Mesenteric fat pad (tissue), 1 donor: ENCODE measurements around the gene CALD1. TPM values are rescaled to one million over a fixed set of nuclear protein-coding genes. Genes with fewer than 3 reads are reported as not detected.

Experiments
- DNase-seq: peaks from one replicate; pipeline ENCODE4 v3.0.0-alpha.2; 2020; ENCODE audit warnings: low spot score
- total RNA-seq: library from RNA; stranded (reverse); fragmentation: NEBNext Ultra II Directional; extraction: Animal tissue kit (Norgen Biotek cat#: 25700); gene quantifications from one replicate; pipeline ENCODE4 v1.2.1, GENCODE V29; 2021
- donor health status: DM: yes; HTN: yes; CAD: no.

CALD1 gene
- total RNA-seq, 1 donor from 2014 or later: 227 TPM

DNA sequence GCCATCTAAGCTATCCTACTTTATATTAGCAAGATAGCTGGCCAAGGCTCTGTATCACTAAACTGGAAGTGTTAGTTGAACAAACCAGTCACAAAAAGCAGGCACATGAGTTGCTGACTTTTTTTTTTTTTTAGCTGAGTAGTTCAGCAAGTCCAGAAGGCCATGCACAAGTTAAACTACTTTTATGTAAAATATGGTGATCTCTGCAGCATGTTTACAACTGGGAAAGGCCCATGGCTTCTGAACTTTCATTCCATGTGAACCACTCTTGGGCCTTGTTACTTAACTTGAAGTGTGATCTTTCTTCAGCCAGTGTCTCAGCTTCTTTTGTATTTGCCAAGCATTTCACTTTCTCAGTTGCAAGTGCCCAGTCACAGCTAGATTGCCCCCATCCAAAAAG is 78.5 kb downstream of the CALD1 start:
- DNase-seq: no peak

DNA sequence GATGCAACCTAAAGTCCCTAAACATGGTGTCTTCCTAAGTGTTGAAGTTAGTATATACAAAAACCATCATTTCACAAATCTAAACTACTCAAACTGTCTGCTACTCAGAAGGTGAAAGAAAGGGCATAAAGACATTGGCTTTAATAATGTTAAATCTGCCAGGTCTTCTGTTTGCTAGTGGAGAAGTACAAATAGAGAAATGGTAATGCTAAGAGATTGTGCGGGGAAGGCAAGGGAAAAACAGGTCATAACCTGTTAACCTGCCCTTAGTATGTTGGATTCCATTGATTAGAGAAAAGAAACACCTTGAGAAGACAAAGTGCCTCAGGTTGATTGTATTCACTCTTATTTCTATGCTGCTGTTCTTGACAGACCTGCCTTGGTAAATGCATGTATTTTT is 80.3 kb downstream of the CALD1 start:
- DNase-seq: no peak

DNA sequence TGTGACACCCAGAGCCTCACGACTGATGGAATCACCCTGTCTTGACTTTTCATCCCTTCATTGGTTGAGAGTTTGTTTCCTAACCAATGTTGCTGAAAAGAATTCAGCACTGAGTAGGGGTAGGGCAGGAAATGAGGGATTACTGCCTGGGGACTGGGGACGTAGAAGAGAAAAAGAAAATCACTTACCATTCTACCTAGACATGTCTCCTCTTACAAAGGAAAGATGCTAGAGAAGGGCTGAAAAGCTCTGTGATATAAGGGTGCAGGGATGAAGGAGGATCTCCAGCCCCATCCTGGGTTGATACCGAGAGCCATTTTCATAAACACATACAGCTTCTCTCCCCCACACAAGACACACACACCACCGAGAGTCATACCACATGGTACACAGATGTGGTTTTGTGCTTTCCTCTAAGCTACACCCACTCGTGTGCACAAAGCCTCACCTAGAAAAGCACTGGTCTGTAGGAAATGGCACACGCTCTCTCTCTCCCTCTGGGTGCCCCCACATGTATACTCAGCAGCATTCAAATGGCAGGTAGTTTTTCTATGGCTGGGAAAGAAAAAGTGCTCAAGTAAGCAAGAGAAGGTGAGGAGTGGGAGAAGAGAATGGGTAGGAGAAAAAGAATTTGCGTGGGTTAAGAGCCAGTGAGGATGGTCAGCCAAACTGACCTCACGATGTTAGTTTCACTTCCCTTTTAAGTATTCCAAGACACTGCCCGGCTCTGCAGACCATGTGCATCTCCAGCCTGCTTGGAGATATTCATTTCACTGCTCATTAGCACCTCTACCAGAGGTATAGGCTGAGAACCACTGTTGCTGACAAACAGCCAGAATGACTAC is 85.8 kb downstream of the CALD1 start:
- DNase-seq: no peak

DNA sequence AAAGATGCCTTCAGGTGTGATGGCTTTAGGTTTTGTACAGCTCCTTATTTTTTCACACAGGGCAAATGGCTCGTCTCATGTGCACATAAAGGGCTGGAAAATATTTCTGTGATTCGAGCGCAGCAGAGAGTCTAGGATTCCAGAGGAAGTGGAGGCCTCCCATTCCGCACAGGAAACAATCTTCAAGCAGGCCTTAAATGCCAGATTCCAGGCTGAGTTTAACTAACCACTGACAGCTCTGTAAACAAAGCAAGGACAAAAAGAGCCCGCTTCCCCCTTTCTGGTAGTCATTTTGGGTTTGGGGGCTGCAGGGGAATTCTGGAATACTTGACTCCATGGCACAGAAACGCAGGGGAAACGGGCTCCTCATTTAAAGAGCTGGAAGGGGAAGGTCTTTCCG is 87.2 kb downstream of the CALD1 start:
- no peak for DNase-seq

DNA sequence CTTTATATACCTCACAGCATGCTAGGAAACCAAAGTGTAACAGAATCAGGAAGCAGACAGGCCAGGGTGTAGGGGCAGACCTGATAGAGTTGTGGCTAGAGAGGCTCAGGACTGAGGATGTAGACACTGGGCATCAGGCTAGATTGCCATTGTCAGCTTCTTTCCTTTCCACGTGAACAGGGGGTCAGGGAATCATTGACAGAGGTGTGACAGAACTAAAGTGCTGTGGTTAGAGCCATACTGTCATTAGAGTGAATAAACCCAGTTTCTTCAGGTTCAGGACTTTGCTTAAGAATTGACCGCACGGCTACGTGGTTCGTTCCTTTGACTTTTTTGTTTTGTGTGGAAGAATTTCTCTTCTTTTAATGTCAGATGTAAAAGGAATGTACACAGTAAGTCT is 90.7 kb downstream of the CALD1 start:
- DNase-seq: no peak

DNA sequence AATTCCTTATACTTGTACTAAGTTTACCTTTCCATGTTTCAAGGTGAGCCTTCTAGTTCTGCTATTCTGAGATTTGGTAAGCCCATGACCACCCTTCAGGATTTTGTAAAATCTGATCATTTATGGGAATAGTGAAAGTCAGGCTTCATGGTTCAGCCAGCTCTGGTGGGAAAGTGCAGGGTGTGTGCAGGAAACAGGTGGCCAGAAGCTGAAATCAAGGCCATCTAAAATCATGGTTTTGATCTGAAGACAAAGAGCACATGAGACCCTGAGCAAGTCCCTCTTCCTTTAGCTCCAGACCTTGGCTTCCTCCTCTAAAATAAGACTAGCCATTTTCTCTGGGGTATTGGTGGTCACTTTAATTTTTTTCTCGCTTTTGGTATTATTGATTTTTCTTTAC is 91.3 kb downstream of the CALD1 start:
- DNase-seq: no peak

DNA sequence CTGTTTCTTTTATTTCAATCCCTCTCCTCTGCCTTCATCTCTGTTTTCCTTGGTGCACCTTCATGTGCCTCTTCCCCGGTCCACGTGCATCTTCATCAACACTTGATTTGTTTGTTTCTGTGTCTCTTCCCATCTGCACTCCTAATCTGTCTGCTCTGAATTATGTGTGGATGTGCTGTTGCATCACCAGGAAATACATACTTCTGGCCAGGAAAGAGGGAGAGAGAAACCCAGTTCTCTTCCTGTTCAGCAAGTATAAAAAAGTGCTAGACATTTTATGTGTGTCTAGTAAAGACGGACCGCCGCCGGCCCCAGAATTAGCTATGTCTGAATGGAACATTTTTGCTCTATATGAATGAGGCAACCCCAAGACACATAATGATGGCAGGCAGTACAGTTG is 93.8 kb downstream of the CALD1 start:
- no peak for DNase-seq

DNA sequence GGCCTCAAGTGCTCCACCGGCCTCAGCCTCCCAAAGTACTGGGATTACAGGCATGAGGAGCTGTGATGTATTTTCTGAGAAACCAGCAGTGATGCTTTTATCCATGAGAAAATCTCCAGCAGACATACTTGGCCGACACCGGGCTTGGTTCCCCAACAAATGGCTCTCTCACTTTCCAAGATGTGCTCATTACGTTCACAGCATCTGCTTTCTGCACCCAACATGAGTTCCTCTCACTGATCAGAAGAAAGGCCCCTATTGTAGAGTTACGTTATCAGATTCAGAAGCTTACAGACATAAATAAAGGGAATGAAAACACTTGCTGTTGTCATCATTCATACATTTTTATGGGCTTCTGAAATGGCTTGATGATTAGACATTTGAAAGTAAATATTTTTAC is 95.0 kb downstream of the CALD1 start:
- no peak for DNase-seq

DNA sequence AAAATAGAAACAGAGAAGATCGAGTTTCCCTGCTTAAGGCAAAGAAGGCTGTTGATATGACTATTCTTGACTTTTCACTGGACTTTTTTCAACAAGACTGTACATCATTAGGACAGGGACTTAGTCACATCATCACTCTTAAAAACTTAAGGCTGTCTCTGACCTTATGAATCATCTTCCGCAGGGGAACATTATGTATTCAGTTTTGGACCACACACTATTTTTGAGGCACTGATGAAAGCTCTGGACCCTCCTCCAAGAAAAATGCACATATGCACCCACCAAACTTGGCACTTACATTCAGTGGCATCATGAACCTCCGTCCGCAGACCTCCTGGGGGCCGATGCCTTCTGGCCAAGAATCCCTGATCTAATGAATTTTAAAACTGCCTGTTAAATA is 96.4 kb downstream of the CALD1 start:
- no peak for DNase-seq

DNA sequence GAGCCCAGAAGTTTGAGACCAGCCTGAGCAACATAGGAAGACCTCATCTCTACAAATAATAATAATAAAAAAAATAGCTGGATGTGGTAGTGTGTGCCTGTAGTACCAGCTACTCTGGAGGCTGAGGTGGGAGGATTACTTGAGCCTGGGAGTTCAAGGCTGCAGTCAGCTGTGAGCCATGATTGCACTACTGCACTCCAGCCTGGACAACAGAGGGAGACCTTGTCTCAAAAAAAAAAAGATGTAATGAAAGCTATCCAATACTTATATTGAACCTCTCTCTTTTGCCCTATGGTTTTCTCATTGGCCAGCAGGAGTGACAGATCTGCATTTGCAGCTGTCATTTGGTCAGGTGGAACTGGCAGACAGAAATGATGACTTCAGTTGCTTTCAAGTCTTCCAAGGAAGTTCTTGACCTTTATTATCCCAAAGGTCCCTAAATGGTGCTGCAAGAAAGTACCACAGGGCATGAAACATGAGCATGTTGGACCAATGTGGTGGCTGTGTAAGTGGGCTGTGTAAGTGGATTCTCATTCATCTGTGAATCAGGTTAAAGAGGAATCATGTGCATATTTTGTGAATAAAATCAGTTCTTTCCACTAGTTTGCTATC is 99.4 kb downstream of the CALD1 start:
- no peak for DNase-seq

DNA sequence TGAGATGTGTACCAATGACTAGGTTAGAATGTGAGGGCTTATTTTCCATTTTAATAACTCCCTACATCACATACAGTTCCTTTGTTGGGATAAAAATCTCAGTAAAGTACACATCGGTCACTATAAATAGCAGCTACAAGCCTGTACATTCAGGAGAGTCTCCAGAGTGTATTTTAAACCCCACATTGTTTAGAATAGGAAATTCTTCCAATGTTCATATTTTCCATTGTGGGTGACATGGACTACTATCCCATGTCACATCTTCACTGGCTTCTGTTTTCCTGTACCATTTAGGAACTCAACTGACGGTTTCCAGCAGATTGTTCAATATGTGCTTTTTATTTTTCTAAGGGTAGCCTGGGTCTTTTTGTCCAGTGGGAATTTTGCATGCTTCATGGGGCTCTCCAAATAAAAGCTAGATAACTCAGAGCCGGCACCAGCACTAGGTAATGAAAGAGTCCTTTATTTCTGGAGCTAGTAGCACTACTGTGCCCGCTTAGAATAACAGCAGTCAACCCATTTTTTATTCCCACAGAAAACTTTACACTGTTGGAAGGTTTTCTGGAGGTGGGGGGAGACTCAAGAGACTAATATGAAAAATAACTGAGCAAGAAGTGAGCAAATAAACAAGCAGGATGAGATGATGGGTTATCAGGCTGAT is 100.5 kb downstream of the CALD1 start:
- no peak for DNase-seq

DNA sequence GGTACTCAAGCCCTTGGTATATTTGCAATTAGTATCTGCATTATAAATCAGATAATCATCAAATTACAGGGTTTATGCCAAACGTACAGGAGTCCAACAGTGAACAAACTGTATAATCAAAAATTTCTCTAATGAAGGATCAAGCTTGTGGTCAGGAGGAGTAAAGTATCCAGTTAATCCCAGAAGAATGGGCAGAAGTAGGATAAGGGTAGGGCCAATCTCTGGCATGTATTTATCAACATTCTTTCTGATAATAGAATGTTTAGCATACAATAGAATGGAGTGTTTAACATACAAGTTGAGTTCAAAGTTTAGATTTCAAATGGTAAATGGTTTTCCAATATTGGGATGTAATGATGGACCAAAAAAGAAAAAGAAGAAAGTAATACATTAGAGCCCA is 103.0 kb downstream of the CALD1 start:
- DNase-seq: no peak

DNA sequence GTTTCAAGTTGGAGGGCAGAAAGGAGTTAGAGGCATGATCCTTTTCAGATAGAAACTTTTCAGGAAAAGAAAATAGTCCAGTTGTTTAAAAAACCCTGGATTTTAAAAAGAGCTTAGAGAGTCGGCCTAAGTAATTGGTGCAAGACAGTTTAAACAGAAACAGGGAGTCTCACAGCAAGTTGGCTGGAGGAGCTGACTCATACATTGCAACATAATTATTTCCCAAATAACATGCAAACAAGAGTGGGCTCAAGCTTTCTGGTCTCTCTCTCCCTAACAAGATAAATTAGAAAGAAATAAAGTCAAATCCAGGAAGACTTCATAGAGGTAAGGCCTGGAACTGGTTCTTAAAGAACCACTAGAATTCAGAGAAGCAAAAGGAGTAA is 106.5 kb downstream of the CALD1 start:
- no peak for DNase-seq

DNA sequence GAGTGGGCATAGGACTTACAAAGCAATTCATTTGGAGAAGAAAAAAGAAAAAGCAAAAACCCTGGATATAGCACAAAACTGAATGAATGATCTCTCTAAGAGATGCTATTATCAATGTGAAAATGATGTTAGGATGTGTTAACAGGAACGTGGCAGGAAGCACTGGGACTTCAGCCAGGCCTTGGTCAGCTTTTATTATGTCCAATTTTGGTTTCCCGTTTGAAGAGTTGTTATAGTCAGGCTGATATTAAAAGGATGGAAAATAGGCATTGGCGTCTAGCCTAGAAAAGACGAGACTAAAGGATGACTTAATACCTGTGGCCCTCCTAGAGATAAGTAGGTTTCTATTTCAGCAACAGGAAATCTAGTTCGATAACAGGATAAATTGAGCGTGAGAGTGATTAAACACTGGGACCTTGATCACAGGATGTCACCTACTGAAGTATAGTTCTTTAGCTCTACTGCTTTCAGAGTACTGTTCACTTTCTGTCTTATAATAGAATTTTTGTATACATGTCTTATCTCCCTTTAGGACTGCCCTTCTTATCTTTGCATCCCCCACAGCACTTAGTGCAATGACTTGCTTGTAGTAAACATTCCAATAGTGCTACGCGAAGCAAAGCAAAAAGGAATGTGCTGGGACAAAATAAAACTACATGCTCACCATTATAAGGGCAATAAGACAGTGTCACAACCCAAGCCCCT is 107.1 kb downstream of the CALD1 start:
- DNase-seq: no peak

DNA sequence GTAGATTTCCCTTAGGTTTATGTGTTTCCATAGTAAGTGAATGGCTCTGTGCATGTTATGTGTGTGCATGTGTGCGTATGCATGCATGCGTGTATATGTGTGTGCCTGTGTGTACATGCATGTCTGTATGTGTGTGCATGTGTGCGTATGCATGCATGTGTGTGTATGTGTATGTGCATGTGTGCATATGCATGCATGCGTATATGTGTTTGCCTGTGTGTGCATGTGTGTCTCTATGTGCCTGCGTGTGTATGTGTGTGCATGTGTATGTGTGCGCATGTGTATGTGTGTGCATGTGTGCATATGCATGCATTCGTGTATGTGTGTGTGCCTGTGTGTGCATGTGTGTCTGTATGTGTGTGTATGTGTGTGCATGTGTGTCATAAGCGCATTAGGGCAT is 108.1 kb downstream of the CALD1 start:
- no peak for DNase-seq

DNA sequence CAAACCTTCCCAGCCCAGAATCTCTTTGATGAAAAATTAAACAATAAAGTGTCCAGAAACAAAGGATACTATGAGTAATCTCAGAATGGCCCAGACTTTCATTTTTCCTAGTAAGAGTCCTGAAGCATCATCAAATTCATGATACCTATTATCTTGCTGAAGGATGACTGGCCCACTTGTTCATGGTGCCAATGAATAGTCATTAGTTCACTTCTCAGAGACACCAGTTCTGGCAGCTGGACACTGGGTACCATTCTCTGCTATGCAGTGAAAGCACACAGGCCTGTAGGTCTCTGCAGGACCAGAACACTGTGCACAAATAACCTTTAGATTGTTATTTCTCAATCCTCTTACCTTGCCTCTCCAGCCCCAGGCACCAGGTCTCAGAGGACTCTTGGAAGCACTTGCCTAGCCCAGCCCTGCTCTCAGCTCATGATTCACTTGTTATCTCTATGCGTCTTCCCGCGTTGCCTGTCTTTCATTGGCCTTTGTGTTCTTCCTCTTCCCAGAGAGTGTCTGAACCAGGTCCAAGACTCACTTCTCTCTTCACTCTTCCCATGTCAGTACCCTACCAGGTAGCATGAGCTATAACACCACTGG is 108.8 kb downstream of the CALD1 start:
- no peak for DNase-seq

DNA sequence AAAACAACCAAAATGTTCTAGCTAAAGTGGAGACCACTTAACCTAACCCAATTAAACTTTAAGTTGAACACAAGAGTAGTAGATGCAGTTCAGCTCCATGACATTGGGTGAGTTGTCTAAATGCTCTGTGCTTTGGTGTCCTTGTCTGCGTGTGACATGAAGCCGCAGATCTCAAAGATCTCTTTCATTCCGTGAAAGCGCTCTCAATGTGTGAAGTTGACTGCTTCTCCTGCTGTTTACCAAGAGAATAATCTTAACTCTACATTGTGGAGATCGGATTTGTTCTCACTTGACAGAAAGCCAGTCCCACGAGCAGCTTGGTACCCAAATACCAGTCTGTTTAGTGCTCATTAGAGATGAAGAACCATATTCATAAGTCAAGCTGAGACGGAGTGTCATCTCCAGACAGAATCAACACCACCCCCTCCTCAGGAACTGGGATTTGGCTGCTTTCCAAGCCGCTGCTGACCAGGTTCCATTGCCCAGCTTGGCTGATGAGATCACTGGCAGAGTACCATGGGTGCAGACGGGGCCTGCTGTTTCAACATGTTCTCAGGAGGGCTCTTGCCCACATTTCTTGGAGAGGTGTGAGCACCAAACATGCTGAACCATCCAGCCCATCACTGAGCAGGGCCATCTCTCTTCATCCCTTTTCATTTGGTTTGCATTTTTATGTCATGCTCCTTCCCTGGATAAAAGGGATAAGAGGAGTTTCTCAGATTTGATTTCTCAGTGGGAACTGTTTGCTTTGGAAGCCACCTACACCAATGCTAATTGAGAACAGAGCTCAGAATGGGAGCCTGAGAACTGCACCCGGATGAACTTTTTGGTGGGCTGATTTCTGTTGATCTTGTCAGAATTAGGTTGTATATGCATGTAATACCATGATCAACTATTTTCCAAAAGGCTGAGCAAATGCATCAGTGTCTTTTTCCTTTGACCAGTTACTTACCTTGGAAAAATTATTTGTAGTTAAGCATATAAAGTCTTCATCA is 111.1 kb downstream of the CALD1 start:
- no peak for DNase-seq

DNA sequence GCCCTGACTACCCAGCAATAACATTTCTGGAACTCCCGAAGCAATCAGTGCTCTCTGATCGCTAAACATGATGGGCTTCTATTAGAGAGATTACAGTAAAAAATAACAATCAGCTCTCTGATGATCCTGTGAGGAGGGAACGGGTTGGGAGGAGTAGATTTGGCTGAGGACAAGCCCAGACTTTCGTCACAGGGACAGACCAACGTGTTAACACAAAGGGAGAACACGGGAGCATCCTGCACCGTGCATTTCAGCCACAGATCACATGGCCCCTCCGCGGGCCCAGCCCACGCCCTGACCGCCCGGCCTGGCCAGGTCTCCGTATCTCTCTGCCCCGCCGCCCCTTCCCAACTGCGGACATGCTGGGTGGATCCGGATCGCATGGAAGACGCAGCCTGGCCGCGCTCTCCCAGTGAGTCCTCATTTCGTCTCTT is 111.8 kb downstream of the CALD1 start:
- DNase-seq: no peak

DNA sequence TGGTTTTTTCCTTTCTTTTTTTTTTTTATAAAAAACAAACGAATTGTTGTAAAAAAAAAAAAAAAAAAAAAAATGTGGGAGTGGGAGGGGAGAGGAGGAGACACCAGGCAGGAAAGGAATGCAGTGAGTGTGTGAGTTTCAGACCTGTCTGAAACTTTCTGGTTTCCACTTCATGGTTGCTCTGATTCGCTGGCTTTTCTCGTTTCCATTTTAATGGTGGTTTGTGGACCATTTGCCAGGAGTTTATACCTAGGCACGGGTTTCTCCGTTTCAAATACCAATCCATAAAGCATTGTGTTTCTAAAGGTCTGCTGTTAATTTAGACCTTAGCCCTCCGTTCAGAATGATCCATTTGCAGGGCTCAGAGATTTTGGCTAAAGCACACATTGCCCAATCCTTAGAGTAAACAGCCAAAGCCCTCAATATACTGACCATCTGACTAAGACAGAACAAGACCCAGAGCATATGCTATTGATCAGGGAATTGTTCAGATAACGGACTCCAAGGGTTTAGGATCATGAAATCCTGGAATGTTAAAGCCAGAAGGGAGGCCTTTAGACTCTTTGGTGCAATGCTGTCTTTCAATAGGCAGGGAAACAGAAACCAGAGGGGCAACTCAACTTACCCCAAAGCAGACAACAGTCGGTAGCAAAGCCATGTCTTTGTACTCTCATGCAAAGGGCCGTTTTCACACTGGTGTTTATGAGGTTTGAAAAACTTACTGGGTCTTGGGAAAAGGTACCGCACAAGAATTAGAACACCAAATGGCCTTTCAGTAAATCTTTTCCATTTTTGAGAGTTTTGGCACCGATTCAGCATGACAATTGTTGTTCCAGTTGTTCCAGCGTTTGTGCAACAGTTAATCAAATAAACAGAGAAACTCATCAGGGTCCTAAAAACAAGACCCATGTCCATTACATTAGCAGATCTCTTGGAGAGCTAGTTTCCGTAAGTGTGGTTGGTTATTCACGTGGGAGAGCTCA is 112.6 kb downstream of the CALD1 start:
- DNase-seq: no peak
